Embryonic facial prominence (tissue), 1 donor: ENCODE data around the gene AMACR.
"Not testable (repeated sequence)": the region's sequence is repeated elsewhere in the genome, so short reads cannot be mapped to it uniquely, and the experiment has no call there.

ENCODE experiments used
- DNase-seq: peaks from one replicate; pipeline ENCODE4 v3.0.0-alpha.2; 2016; ENCODE audit errors: extremely low spot score

Gene AMACR

GRCh38 chr5:33968211-33969005 lies 39.4 kb downstream of the AMACR start:
- DNase-seq: no peak

GRCh38 chr5:33966805-33967204 lies 41.0 kb downstream of the AMACR start:
- no peak for DNase-seq

GRCh38 chr5:33964132-33964700 lies 43.6 kb downstream of the AMACR start:
- no peak for DNase-seq

- no peak for DNase-seq
Observed at GRCh38 chr5:33958176-33958575, 49.7 kb downstream of the AMACR start.

- no peak for DNase-seq
Observed at GRCh38 chr5:33957577-33958150, 50.2 kb downstream of the AMACR start.

- DNase-seq: not testable (repeated sequence)
Observed at GRCh38 chr5:33952175-33952574, 55.7 kb downstream of the AMACR start.

- no peak for DNase-seq
Observed at GRCh38 chr5:33944543-33945132, 63.2 kb downstream of the AMACR start.

- no peak for DNase-seq
Observed at GRCh38 chr5:33941090-33941489, 66.8 kb downstream of the AMACR start.

- DNase-seq: no peak
Observed at GRCh38 chr5:33939556-33940262, 68.1 kb downstream of the AMACR start.

- no peak for DNase-seq
Observed at GRCh38 chr5:33938881-33939280, 69.0 kb downstream of the AMACR start.

- DNase-seq: no peak
Observed at GRCh38 chr5:33938507-33938796, 69.4 kb downstream of the AMACR start.

GRCh38 chr5:33937707-33938506 lies 69.9 kb downstream of the AMACR start:
- DNase-seq: no peak

GRCh38 chr5:33937017-33937706 lies 70.7 kb downstream of the AMACR start:
- DNase-seq: no peak

GRCh38 chr5:33936381-33937016 lies 71.4 kb downstream of the AMACR start, which contains the start of gene RXFP3:
Gene RXFP3, plus strand, starts transcription at chr5:33936386. Its CDS starts 355 bp downstream, at chr5:33936741.
- DNase-seq: no peak
